Right renal pelvis (tissue), 4 donors: ENCODE results near the gene KRTAP3-3. TPM values are rescaled to one million over a fixed set of nuclear protein-coding genes. Genes with fewer than 3 reads are reported as not detected.
"Not testable (repeated sequence)": the region's sequence is repeated elsewhere in the genome, so short reads cannot be mapped to it uniquely, and the experiment has no call there.

ENCODE experiments used
- DNase-seq, 4 donors: peaks; one replicate each; pipeline ENCODE4 v3.0.0-alpha.2; 2013; ENCODE audit warnings: low read depth in 4 of 4, low spot score in 3 of 4, missing footprints in 1 of 4
- polyA plus RNA-seq, 4 donors: library from polyadenylated mRNA; unstranded; fragments of 120-200 nt; gene quantifications; one replicate each; pipeline ENCODE4 v1.2.1, GENCODE V29; 2013; ENCODE audit not compliant: insufficient read length in 4 of 4

The KRTAP3-3 gene
- polyA plus RNA-seq = not detected

- no peak for DNase-seq
These were observed at the start of gene KRTAP3-3 for GRCh38 chr17:40993839-40994238. TSS of gene KRTAP3-3 (minus strand) at chr17:40994164. CDS start at chr17:40994097, 67 bp downstream.

GRCh38 chr17:41042953-41043352 lies 49.0 kb upstream of the KRTAP3-3 start:
- no peak for DNase-seq

- DNase-seq = not testable (repeated sequence)
These were observed 47.0 kb upstream of the KRTAP3-3 start, which contains the start of gene KRTAP1-1 for GRCh38 chr17:41040783-41041571. TSS of gene KRTAP1-1 (minus strand) at chr17:41041450. CDS start at chr17:41041397, 53 bp downstream.

GRCh38 chr17:41037853-41038350 lies 43.9 kb upstream of the KRTAP3-3 start:
- no peak for DNase-seq

GRCh38 chr17:41034346-41034935 lies 40.5 kb upstream of the KRTAP3-3 start, which contains the start of gene KRTAP1-3:
TSS of gene KRTAP1-3 (minus strand) at chr17:41034874. CDS start at chr17:41034821, 53 bp downstream.
- not testable (repeated sequence) for DNase-seq

- DNase-seq = no peak
These were observed 35.8 kb upstream of the KRTAP3-3 start, which contains the start of gene KRTAP1-4 for GRCh38 chr17:41029633-41030245. TSS of gene KRTAP1-4 (minus strand) at chr17:41030195. CDS start at chr17:41030078, 117 bp downstream.

GRCh38 chr17:41026715-41027471 lies 32.9 kb upstream of the KRTAP3-3 start, which contains the start of gene KRTAP1-5:
TSS of gene KRTAP1-5 (minus strand) at chr17:41027208. CDS start at chr17:41027155, 53 bp downstream.
- DNase-seq = no peak

GRCh38 chr17:41024697-41025096 lies 30.7 kb upstream of the KRTAP3-3 start:
- no peak for DNase-seq

- no peak for DNase-seq
These were observed 26.4 kb upstream of the KRTAP3-3 start for GRCh38 chr17:41020336-41020735.

- DNase-seq = no peak
These were observed 25.5 kb upstream of the KRTAP3-3 start for GRCh38 chr17:41019415-41019814.

GRCh38 chr17:41018541-41018940 lies 24.6 kb upstream of the KRTAP3-3 start:
- no peak for DNase-seq

- DNase-seq = no peak
These were observed 22.7 kb upstream of the KRTAP3-3 start for GRCh38 chr17:41016578-41017215.

GRCh38 chr17:41015454-41015853 lies 21.5 kb upstream of the KRTAP3-3 start:
- no peak for DNase-seq

- no peak for DNase-seq
These were observed 19.6 kb upstream of the KRTAP3-3 start for GRCh38 chr17:41013606-41014005.

- DNase-seq = no peak
These were observed 19.2 kb upstream of the KRTAP3-3 start for GRCh38 chr17:41013181-41013580.

GRCh38 chr17:41012326-41013120 lies 18.6 kb upstream of the KRTAP3-3 start:
- DNase-seq = no peak

- no peak for DNase-seq
These were observed 16.5 kb upstream of the KRTAP3-3 start for GRCh38 chr17:41010441-41010840.

- DNase-seq = no peak
These were observed 16.0 kb upstream of the KRTAP3-3 start for GRCh38 chr17:41009936-41010335.

- DNase-seq = no peak
These were observed 15.4 kb upstream of the KRTAP3-3 start for GRCh38 chr17:41009301-41009760.
